HEK293 (cell line): ENCODE measurements around the gene CENPP.

Experiments used
- REST ChIP-seq: fragments of 450-650 bp; formaldehyde crosslinking; IDR thresholded peaks from 2 replicates; pipeline ENCODE4 v1.5.1; 2016; ENCODE audit warnings: missing biosample characterization, missing genetic modification characterization
- ZNF558 ChIP-seq: fragments of 450-650 bp; formaldehyde crosslinking; IDR thresholded peaks from 2 replicates; pipeline ENCODE4 v1.5.1; 2016; ENCODE audit warnings: missing biosample characterization, missing genetic modification characterization
- ZNF585B ChIP-seq: fragments of 450-650 bp; formaldehyde crosslinking; IDR thresholded peaks from 2 replicates; pipeline ENCODE4 v1.5.1; 2016; ENCODE audit warnings: missing biosample characterization, missing genetic modification characterization
- ZNF830 ChIP-seq: fragments of 450-650 bp; IDR thresholded peaks from 2 replicates; pipeline ENCODE4 v1.5.0; 2018; ENCODE audit warnings: missing biosample characterization, missing genetic modification characterization, low read depth, mild to moderate bottlenecking, moderate library complexity

GRCh38 chr9:92650839-92651621 lies 325.3 kb downstream of the CENPP start:
- TF ChIP-seq REST (tag by site-specific recombination) (no peak), ZNF830 (no peak), ZNF558 (tag by site-specific recombination) (no peak), ZNF585B (no peak)
